ENCODE results near the gene GATAD2A.

Gene GATAD2A

GRCh38 chr19:19495614-19496603 lies 90.4 kb downstream of the GATAD2A start:
- TF ChIP-seq POLR2A (IDR thresholded peaks at IDR 0.05; ENCODE audit: extremely low read depth, insufficient read length) (no peak), MYC (IDR thresholded peaks at IDR 0.05; ENCODE audit: low read depth, low read length) (no peak), CTCF (IDR thresholded peaks at IDR 0.05; ENCODE audit: low read depth, low read length) (no peak), MAX (IDR thresholded peaks at IDR 0.05; ENCODE audit: low read depth, low read length) (no peak)
- H3K4me3 ChIP-seq (ENCODE audit: low read depth, low read length), result no peak overlapping the region
- DNase-seq (ENCODE audit: low read depth), result no peak

- no peak overlapping the region for H3K4me3 ChIP-seq (ENCODE audit: low read depth, low read length)
- DNase-seq (ENCODE audit: low read depth), result no peak
- TF ChIP-seq MAX (IDR thresholded peaks at IDR 0.05; ENCODE audit: low read depth, low read length), result no peak
- no peak for TF ChIP-seq POLR2A (IDR thresholded peaks at IDR 0.05; ENCODE audit: extremely low read depth, insufficient read length)
- no peak for TF ChIP-seq MYC (IDR thresholded peaks at IDR 0.05; ENCODE audit: low read depth, low read length)
- TF ChIP-seq CTCF (IDR thresholded peaks at IDR 0.05; ENCODE audit: low read depth, low read length), result no peak
Observed at GRCh38 chr19:19498255-19498991, 92.9 kb downstream of the GATAD2A start.

- H3K4me3 ChIP-seq (ENCODE audit: low read depth, low read length), result no peak overlapping the region
- DNase-seq (ENCODE audit: low read depth), result no peak
- TF ChIP-seq POLR2A (IDR thresholded peaks at IDR 0.05; ENCODE audit: extremely low read depth, insufficient read length) (no peak), MYC (IDR thresholded peaks at IDR 0.05; ENCODE audit: low read depth, low read length) (no peak), MAX (IDR thresholded peaks at IDR 0.05; ENCODE audit: low read depth, low read length) (no peak), CTCF (IDR thresholded peaks at IDR 0.05; ENCODE audit: low read depth, low read length) (no peak)
Observed at GRCh38 chr19:19499272-19499995, 94.0 kb downstream of the GATAD2A start.

- no peak for DNase-seq (ENCODE audit: low read depth)
- TF ChIP-seq POLR2A (IDR thresholded peaks at IDR 0.05; ENCODE audit: extremely low read depth, insufficient read length), result no peak
- TF ChIP-seq MAX (IDR thresholded peaks at IDR 0.05; ENCODE audit: low read depth, low read length), result no peak
- no peak for TF ChIP-seq MYC (IDR thresholded peaks at IDR 0.05; ENCODE audit: low read depth, low read length)
- TF ChIP-seq CTCF (IDR thresholded peaks at IDR 0.05; ENCODE audit: low read depth, low read length), result no peak
- no peak overlapping the region for H3K4me3 ChIP-seq (ENCODE audit: low read depth, low read length)
Observed at GRCh38 chr19:19500975-19501644, 95.6 kb downstream of the GATAD2A start.

- H3K4me3 ChIP-seq (ENCODE audit: low read depth, low read length), result no peak overlapping the region
- DNase-seq (ENCODE audit: low read depth), result no peak
- TF ChIP-seq POLR2A (IDR thresholded peaks at IDR 0.05; ENCODE audit: extremely low read depth, insufficient read length) (no peak), MAX (IDR thresholded peaks at IDR 0.05; ENCODE audit: low read depth, low read length) (no peak), MYC (IDR thresholded peaks at IDR 0.05; ENCODE audit: low read depth, low read length) (no peak), CTCF (IDR thresholded peaks at IDR 0.05; ENCODE audit: low read depth, low read length) (no peak)
Observed at GRCh38 chr19:19501798-19502197, 96.3 kb downstream of the GATAD2A start.
